ENCODE data around the gene TNIP2.
"Not testable (repeated sequence)": the region's sequence is repeated elsewhere in the genome, so short reads cannot be mapped to it uniquely, and the experiment has no call there.

Gene TNIP2

GRCh38 chr4:2793586-2794485 is 37.7 kb upstream of the TNIP2 start:
- DNase-seq, result no peak

GRCh38 chr4:2792711-2793585 is 36.8 kb upstream of the TNIP2 start, which contains the start of gene SH3BP2:
Gene SH3BP2, plus strand, starts transcription at chr4:2793085. Its CDS starts 27,533 bp downstream, at chr4:2820618.
- DNase-seq, result no peak

- no peak for DNase-seq
Measured at GRCh38 chr4:2792396-2792710, 36.2 kb upstream of the TNIP2 start.

- DNase-seq, result no peak
Measured at GRCh38 chr4:2791518-2792395, 35.6 kb upstream of the TNIP2 start.

GRCh38 chr4:2790583-2791517 is 34.7 kb upstream of the TNIP2 start:
- no peak for DNase-seq

GRCh38 chr4:2789793-2790582 is 33.9 kb upstream of the TNIP2 start:
- DNase-seq, result peak; percentile 9

GRCh38 chr4:2789351-2789750 is 33.2 kb upstream of the TNIP2 start:
- DNase-seq, result no peak

GRCh38 chr4:2788532-2789103 is 32.5 kb upstream of the TNIP2 start:
- DNase-seq, result no peak

- DNase-seq, result no peak
Measured at GRCh38 chr4:2788101-2788500, 32.0 kb upstream of the TNIP2 start.

GRCh38 chr4:2787230-2788100 is 31.3 kb upstream of the TNIP2 start:
- DNase-seq, result no peak

GRCh38 chr4:2786794-2787229 is 30.7 kb upstream of the TNIP2 start:
- DNase-seq, result no peak

- DNase-seq, result no peak
Measured at GRCh38 chr4:2786152-2786671, 30.1 kb upstream of the TNIP2 start.

GRCh38 chr4:2785613-2786012 is 29.5 kb upstream of the TNIP2 start:
- no peak for DNase-seq

GRCh38 chr4:2783790-2784189 is 27.7 kb upstream of the TNIP2 start:
- DNase-seq, result no peak

- no peak for DNase-seq
Measured at GRCh38 chr4:2781911-2782310, 25.8 kb upstream of the TNIP2 start.

GRCh38 chr4:2780643-2781042 is 24.5 kb upstream of the TNIP2 start:
- DNase-seq, result not testable (repeated sequence)

GRCh38 chr4:2771264-2771663 is 15.1 kb upstream of the TNIP2 start:
- no peak for DNase-seq

GRCh38 chr4:2768921-2769336 is 12.8 kb upstream of the TNIP2 start:
- no peak for DNase-seq

GRCh38 chr4:2768124-2768523 is 12.0 kb upstream of the TNIP2 start:
- no peak for DNase-seq

Data from NCI-H1092 treated with DMSO at 0.1 percent for 48 hours (cell line).